Panc1 (cell line): Measurements from ENCODE around the gene PDZD4.

Experiments
- CTCF ChIP-seq: fragments of 450-650 bp; IDR thresholded peaks from 2 replicates; pipeline ENCODE4 v1.5.1; 2017; ENCODE audit warnings: mild to moderate bottlenecking
- POLR2AphosphoS5 ChIP-seq: IDR thresholded peaks from 2 replicates; pipeline ENCODE4 v1.6.1; 2012; ENCODE audit warnings: mild to moderate bottlenecking, low read depth, low read length, moderate library complexity

GRCh38 chrX:153853902-153854267 lies 23.5 kb upstream of the PDZD4 start:
- TF ChIP-seq CTCF, result no peak
- no peak for TF ChIP-seq POLR2AphosphoS5
